Fibroblast of lung (primary cell): ENCODE measurements around the gene POLR3F.

Experiments
- CTCF ChIP-seq, 2 donors: IDR thresholded peaks in 1 of 2; conservative IDR thresholded peaks in 1 of 2; 1 replicate in 1 of 2; 2 replicates in 1 of 2; pipeline ENCODE4 v1.5.1; 2011 to 2012; ENCODE audit warnings: low read length in 2 of 2, control low read depth in 1 of 2, inconsistent platforms in 1 of 2, low read depth in 1 of 2, mild to moderate bottlenecking in 1 of 2
- EZH2 ChIP-seq: IDR thresholded peaks from 2 replicates; pipeline ENCODE4 v1.5.1; 2012; ENCODE audit warnings: low read length, control low read depth, mild to moderate bottlenecking; ENCODE audit errors: missing control alignments

- TF ChIP-seq CTCF (conservative IDR thresholded peaks at IDR 0.05 in 1 of 2, IDR thresholded peaks at IDR 0.05 in 1 of 2; ENCODE audit: low read depth in 1 of 2, low read length in 2 of 2) = no peak
- no peak for TF ChIP-seq EZH2
Measured at GRCh38 chr20:18465536-18466200, 1.5 kb upstream of the POLR3F start.
